ENCODE measurements around the gene MAPK1.
"Not testable (repeated sequence)": the region's sequence is repeated elsewhere in the genome, so short reads cannot be mapped to it uniquely, and the experiment has no call there.

The MAPK1 gene

GRCh38 chr22:21881841-21882753 is 14.7 kb upstream of the MAPK1 start:
- no peak for DNase-seq

- no peak for DNase-seq
Observed at GRCh38 chr22:21876486-21877176, 9.2 kb upstream of the MAPK1 start.

- DNase-seq, result not testable (repeated sequence)
Observed at GRCh38 chr22:21874953-21875352, 7.5 kb upstream of the MAPK1 start.

- DNase-seq, result no peak
Observed at GRCh38 chr22:21873619-21874018, 6.2 kb upstream of the MAPK1 start.

GRCh38 chr22:21872741-21873140 is 5.3 kb upstream of the MAPK1 start:
- DNase-seq, result not testable (repeated sequence)

- no peak for DNase-seq
Observed at GRCh38 chr22:21868651-21869050, 1.2 kb upstream of the MAPK1 start.

GRCh38 chr22:21866833-21867527 is 465 bp downstream of the MAPK1 start:
- DNase-seq, result no peak

- no peak for DNase-seq
Observed at GRCh38 chr22:21865041-21865440, 2.4 kb downstream of the MAPK1 start.

GRCh38 chr22:21862386-21863245 is 4.8 kb downstream of the MAPK1 start:
- no peak for DNase-seq

GRCh38 chr22:21861851-21862250 is 5.6 kb downstream of the MAPK1 start:
- DNase-seq, result no peak

GRCh38 chr22:21861264-21861848 is 6.1 kb downstream of the MAPK1 start:
- DNase-seq, result no peak

GRCh38 chr22:21860491-21861039 is 6.9 kb downstream of the MAPK1 start:
- no peak for DNase-seq

- no peak for DNase-seq
Observed at GRCh38 chr22:21858025-21858764, 9.2 kb downstream of the MAPK1 start.

GRCh38 chr22:21857481-21857914 is 9.9 kb downstream of the MAPK1 start:
- no peak for DNase-seq

- no peak for DNase-seq
Observed at GRCh38 chr22:21856868-21857267, 10.6 kb downstream of the MAPK1 start.

GRCh38 chr22:21856197-21856596 is 11.2 kb downstream of the MAPK1 start:
- no peak for DNase-seq

- DNase-seq, result no peak
Observed at GRCh38 chr22:21855676-21856075, 11.8 kb downstream of the MAPK1 start.

GRCh38 chr22:21850660-21851059 is 16.8 kb downstream of the MAPK1 start:
- no peak for DNase-seq

GRCh38 chr22:21849489-21849888 is 18.0 kb downstream of the MAPK1 start:
- no peak for DNase-seq

GRCh38 chr22:21848057-21848456 is 19.4 kb downstream of the MAPK1 start:
- not testable (repeated sequence) for DNase-seq

Measured in NCI-H510A (cell line).